Head of caudate nucleus (tissue), 42 donors: ENCODE data around the gene NDUFB4.
"Not testable (repeated sequence)": the region's sequence is repeated elsewhere in the genome, so short reads cannot be mapped to it uniquely, and the experiment has no call there.

Experiments
- DNase-seq, 42 donors: peaks; one replicate each; pipeline versions ENCODE4 v3.0.0 to v3.0.0-alpha.2; 2020 to 2021; ENCODE audit warnings: mixed read lengths in 7 of 42
- intact Hi-C: fragments of 100-400 bp; cut with DNase I; formaldehyde crosslinking; loops from one replicate; pipeline ENCODE4 v1.15.0; 2022

The NDUFB4 gene

GRCh38 chr3:120622870-120623726, 27.0 kb downstream of the NDUFB4 start:
- intact Hi-C loops, result no loop called here
- no peak for DNase-seq

GRCh38 chr3:120623727-120624093, 27.6 kb downstream of the NDUFB4 start:
- no peak for DNase-seq
- intact Hi-C loops, result no loop called here

GRCh38 chr3:120625159-120625586, 29.0 kb downstream of the NDUFB4 start:
- DNase-seq, result no peak
- intact Hi-C loops, result no loop called here

GRCh38 chr3:120634539-120634938, 38.4 kb downstream of the NDUFB4 start:
- DNase-seq, result no peak
- intact Hi-C loops, result no loop called here

- intact Hi-C loops, result no loop called here
These were observed 40.8 kb downstream of the NDUFB4 start for GRCh38 chr3:120636795-120637401.

GRCh38 chr3:120637851-120638559, 41.9 kb downstream of the NDUFB4 start:
- no peak for DNase-seq
- intact Hi-C loops, result no loop called here

More at GRCh38 chr3:120636795-120637401, 40.8 kb downstream of the NDUFB4 start:
- no peak for DNase-seq

GRCh38 chr3:120638820-120639219, 42.7 kb downstream of the NDUFB4 start:
- intact Hi-C loops, DNase-seq: not testable (repeated sequence)

- intact Hi-C loops, result no loop called here
- DNase-seq, result no peak
These were observed 44.1 kb downstream of the NDUFB4 start for GRCh38 chr3:120640231-120640630.

- intact Hi-C loops, result no loop called here
- DNase-seq, result no peak
These were observed 45.6 kb downstream of the NDUFB4 start for GRCh38 chr3:120641696-120642246.

GRCh38 chr3:120642368-120642948, 46.3 kb downstream of the NDUFB4 start:
- no peak for DNase-seq
- intact Hi-C loops, result no loop called here

GRCh38 chr3:120645083-120645845, 49.1 kb downstream of the NDUFB4 start:
- intact Hi-C loops, result no loop called here
- DNase-seq, result peak in 15 of 42 donors; percentile 6 to 58 (median 22)

- DNase-seq, result peak in 9 of 42 donors; percentile 9 to 51 (median 16)
- intact Hi-C loops, result no loop called here
These were observed 50.8 kb downstream of the NDUFB4 start for GRCh38 chr3:120646771-120647432.

- DNase-seq, result no peak
These were observed 52.2 kb downstream of the NDUFB4 start for GRCh38 chr3:120648290-120648689.

GRCh38 chr3:120649830-120650233, 53.7 kb downstream of the NDUFB4 start:
- intact Hi-C loops, result no loop called here
- no peak for DNase-seq

More at GRCh38 chr3:120648290-120648689, 52.2 kb downstream of the NDUFB4 start:
- intact Hi-C loops, result no loop called here

GRCh38 chr3:120650311-120650710, 54.2 kb downstream of the NDUFB4 start:
- intact Hi-C loops, result no loop called here
- DNase-seq, result no peak
